HEK293 (cell line): ENCODE data around the gene AMMECR1.

Source experiments
- CTCF ChIA-PET: fragments of 350-600 bp; formaldehyde crosslinking; extraction: SDS; loops from one replicate; lab custom pipeline; 2021; ENCODE audit warnings: antibody characterized with exemption; lab: Yijun Ruan, JAX
- POLR2A ChIA-PET: fragments of 300-600 bp; formaldehyde crosslinking; extraction: SDS; loops from one replicate; lab custom pipeline; 2020; ENCODE audit warnings: antibody characterized with exemption, inconsistent platforms; lab: Yijun Ruan, JAX
- H3K27ac ChIP-seq: fragments of 200-500 bp; sonication (Bioruptor generic); 2 replicates; pipeline ENCODE4 v1.5.1; 2014; ENCODE audit warnings: low read depth, low read length, control low read depth, inconsistent platforms; ENCODE audit errors: extremely low read depth
- H3K36me3 ChIP-seq, 2 experiments: fragments of 200-500 bp in 1 of 2; sonication (Bioruptor generic) in 1 of 2; 1 replicate in 1 of 2; 2 replicates in 1 of 2; pipeline ENCODE4 v1.5.1; 2014 to 2017; ENCODE audit warnings: inconsistent platforms in 2 of 2, low read length in 2 of 2; ENCODE audit not compliant: control insufficient read depth in 2 of 2, insufficient read depth in 1 of 2
- H3K4me1 ChIP-seq: fragments of 200-500 bp; sonication (Bioruptor generic); 2 replicates; pipeline ENCODE4 v1.5.1; 2014; ENCODE audit warnings: mild to moderate bottlenecking, low read length, inconsistent platforms; ENCODE audit not compliant: control insufficient read depth, insufficient read depth
- H3K4me3 ChIP-seq: 2 replicates; pipeline ENCODE4 v1.5.1; 2011; ENCODE audit warnings: low read depth, mild to moderate bottlenecking, control low read depth, low read length, moderate library complexity
- H3K9me3 ChIP-seq: fragments of 200-500 bp; sonication (Bioruptor generic); 2 replicates; pipeline ENCODE4 v1.5.1; 2014; ENCODE audit warnings: low read depth, low read length, inconsistent platforms; ENCODE audit not compliant: control insufficient read depth, insufficient read depth
- OVOL3 ChIP-seq: fragments of 450-650 bp; formaldehyde crosslinking; IDR thresholded peaks from 2 replicates; pipeline ENCODE4 v1.5.1; 2016; ENCODE audit warnings: missing biosample characterization, missing genetic modification characterization
- PRDM1 ChIP-seq: fragments of 450-650 bp; formaldehyde crosslinking; IDR thresholded peaks from 2 replicates; pipeline ENCODE4; 2016; ENCODE audit warnings: missing biosample characterization, missing genetic modification characterization
- RBAK ChIP-seq: fragments of 450-650 bp; formaldehyde crosslinking; IDR thresholded peaks from 2 replicates; pipeline ENCODE4 v1.5.1; 2016; ENCODE audit warnings: missing biosample characterization, missing genetic modification characterization
- SCRT1 ChIP-seq: fragments of 450-650 bp; formaldehyde crosslinking; IDR thresholded peaks from 2 replicates; pipeline ENCODE4 v1.5.1; 2016; ENCODE audit warnings: missing biosample characterization, missing genetic modification characterization, borderline replicate concordance
- SCRT2 ChIP-seq: fragments of 450-650 bp; formaldehyde crosslinking; IDR thresholded peaks from 2 replicates; pipeline ENCODE4 v1.5.1; 2016; ENCODE audit warnings: missing biosample characterization, missing genetic modification characterization
- SP7 ChIP-seq: fragments of 450-650 bp; formaldehyde crosslinking; IDR thresholded peaks from 2 replicates; pipeline ENCODE4 v1.5.1; 2016; ENCODE audit warnings: missing biosample characterization, missing genetic modification characterization
- TRIM28 ChIP-seq: IDR thresholded peaks from 2 replicates; pipeline ENCODE4 v1.6.1; 2011; ENCODE audit warnings: low read length, control low read depth, borderline replicate concordance
- ZBTB26 ChIP-seq: fragments of 450-650 bp; formaldehyde crosslinking; optimal IDR thresholded peaks from 2 replicates; pipeline ENCODE3; 2016; ENCODE audit warnings: missing biosample characterization, mild to moderate bottlenecking, missing genetic modification characterization
- ZNF146 ChIP-seq: fragments of 450-650 bp; formaldehyde crosslinking; IDR thresholded peaks from 2 replicates; pipeline ENCODE4 v1.5.1; 2016; ENCODE audit warnings: missing biosample characterization, missing genetic modification characterization
- ZNF223 ChIP-seq: fragments of 450-650 bp; formaldehyde crosslinking; IDR thresholded peaks from 2 replicates; pipeline ENCODE4 v1.5.1; 2016; ENCODE audit warnings: missing biosample characterization, missing genetic modification characterization
- ZNF560 ChIP-seq: fragments of 450-650 bp; formaldehyde crosslinking; IDR thresholded peaks from 2 replicates; pipeline ENCODE4 v1.5.1; 2017; ENCODE audit warnings: missing biosample characterization, missing genetic modification characterization, borderline replicate concordance
- ZNF621 ChIP-seq: fragments of 450-650 bp; formaldehyde crosslinking; IDR thresholded peaks from 2 replicates; pipeline ENCODE4 v1.5.1; 2017; ENCODE audit warnings: missing biosample characterization, missing genetic modification characterization
- ZNF623 ChIP-seq: fragments of 450-650 bp; formaldehyde crosslinking; IDR thresholded peaks from 2 replicates; pipeline ENCODE4 v1.5.1; 2016; ENCODE audit warnings: missing biosample characterization, missing genetic modification characterization
- ZNF670 ChIP-seq: fragments of 450-650 bp; formaldehyde crosslinking; IDR thresholded peaks from 2 replicates; pipeline ENCODE4 v1.5.1; 2016; ENCODE audit warnings: missing biosample characterization, missing genetic modification characterization, low read depth
- ZSCAN16 ChIP-seq: fragments of 450-650 bp; formaldehyde crosslinking; IDR thresholded peaks from 2 replicates; pipeline ENCODE4 v1.5.1; 2016; ENCODE audit warnings: missing biosample characterization, missing genetic modification characterization
- ZSCAN18 ChIP-seq: fragments of 450-650 bp; formaldehyde crosslinking; IDR thresholded peaks from 2 replicates; pipeline ENCODE4 v1.5.1; 2016; ENCODE audit warnings: missing biosample characterization, missing genetic modification characterization

The AMMECR1 gene

GRCh38 chrX:110162131-110162530 is 155.8 kb downstream of the AMMECR1 start:
- ChIA-PET CTCF (interaction anchor here (0.6 to 20.8 kb wide), 6 partner anchors 16 to 691 kb away, joined by 3 to 576 read pairs (median 6); no protein-coding TSS in a partner anchor), POLR2A (no interaction called here)
- Histone ChIP-seq H3K36me3 (no peaks in the 10 kb centered on the region), H3K4me1 (no peaks in the 10 kb centered on the region), H3K9me3 (no peaks in the 10 kb centered on the region), H3K4me3 (no peak overlapping the region), H3K27ac (no peak overlapping the region)
- TF ChIP-seq SCRT1 (tag by site-specific recombination), result 0 out of 2 replicates have a peak, but pooled peaks have one; percentile 8
- peak; percentile 39; the same call in 1 of the 2 replicates for TF ChIP-seq SCRT2
- no peak for TF ChIP-seq ZSCAN18 (tag by site-specific recombination)

- Histone ChIP-seq H3K4me1 (no peaks in the 10 kb centered on the region), H3K9me3 (no peaks in the 10 kb centered on the region), H3K36me3 (no peaks in the 10 kb centered on the region), H3K4me3 (no peak overlapping the region), H3K27ac (no peak overlapping the region)
- TF ChIP-seq SCRT2 (peak; percentile 85; the same call in 1 of the 2 replicates), SCRT1 (tag by site-specific recombination) (peak; percentile 84), ZNF623 (no peak)
- CTCF ChIA-PET, result interaction anchor here (0.8 to 20.8 kb wide), 16 partner anchors 12 to 692 kb away, joined by 3 to 576 read pairs (median 4); no protein-coding TSS in a partner anchor
- POLR2A ChIA-PET, result no interaction called here
These were observed 156.6 kb downstream of the AMMECR1 start for GRCh38 chrX:110161361-110161686.

GRCh38 chrX:110159865-110160264 is 158.0 kb downstream of the AMMECR1 start:
- H3K27ac ChIP-seq, result no peak overlapping the region
- POLR2A ChIA-PET, result no interaction called here
- CTCF ChIA-PET, result interaction anchor here (0.6 to 20.8 kb wide), 15 partner anchors 9 to 708 kb away, joined by 3 to 576 read pairs (median 4); no protein-coding TSS in a partner anchor
- H3K36me3 ChIP-seq, result no peaks in the 10 kb centered on the region
- no peaks in the 10 kb centered on the region for H3K9me3 ChIP-seq
- H3K4me1 ChIP-seq, result no peaks in the 10 kb centered on the region
- TF ChIP-seq ZNF146 (tag by site-specific recombination), result no peak
- TF ChIP-seq ZNF621 (tag by site-specific recombination), result no peak
- TF ChIP-seq ZBTB26 (tag by site-specific recombination), result no peak
- TF ChIP-seq OVOL3 (tag by site-specific recombination), result no peak
- TF ChIP-seq TRIM28, result no peak
- no peak for TF ChIP-seq SP7 (tag by site-specific recombination)
- TF ChIP-seq RBAK (tag by site-specific recombination), result no peak
- no peak for TF ChIP-seq PRDM1 (tag by site-specific recombination)
- TF ChIP-seq ZNF670 (tag by site-specific recombination), result no peak
- TF ChIP-seq ZNF223 (tag by site-specific recombination), result no peak
- TF ChIP-seq ZNF560 (tag by site-specific recombination), result no peak
- TF ChIP-seq ZSCAN16 (tag by site-specific recombination), result no peak
- TF ChIP-seq ZSCAN18 (tag by site-specific recombination), result no peak
- H3K4me3 ChIP-seq, result no peak overlapping the region
